Endometrium (tissue), 2 donors: Measurements from ENCODE around the gene CDR2L.
"Not testable (repeated sequence)": the region's sequence is repeated elsewhere in the genome, so short reads cannot be mapped to it uniquely, and the experiment has no call there.

Experiments used
- FAIRE-seq: peaks from 2 replicates; lab custom pipeline; 2012; peaks lifted over from hg19 to GRCh38; lab: Jason Lieb, UNC
- donor health status: control.
- donor health status: control.

CDR2L gene

GRCh38 chr17:74959826-74960515 is 27.5 kb upstream of the CDR2L start:
- no peak for FAIRE-seq

GRCh38 chr17:74960570-74961342 is 26.7 kb upstream of the CDR2L start:
- FAIRE-seq = no peak

- no peak for FAIRE-seq
These were observed 25.6 kb upstream of the CDR2L start for GRCh38 chr17:74961657-74962350.

- no peak for FAIRE-seq
These were observed 24.6 kb upstream of the CDR2L start for GRCh38 chr17:74962622-74963394.

- FAIRE-seq = no peak
These were observed 23.8 kb upstream of the CDR2L start for GRCh38 chr17:74963656-74964055.

- no peak for FAIRE-seq
These were observed 23.1 kb upstream of the CDR2L start for GRCh38 chr17:74964246-74964761.

GRCh38 chr17:74964988-74965622 is 22.3 kb upstream of the CDR2L start:
- no peak for FAIRE-seq

- no peak for FAIRE-seq
These were observed 19.1 kb upstream of the CDR2L start for GRCh38 chr17:74968361-74968780.

GRCh38 chr17:74969501-74969900 is 17.9 kb upstream of the CDR2L start:
- not testable (repeated sequence) for FAIRE-seq

GRCh38 chr17:74970395-74970794 is 17.0 kb upstream of the CDR2L start:
- no peak for FAIRE-seq

GRCh38 chr17:74971069-74971841 is 16.2 kb upstream of the CDR2L start:
- FAIRE-seq = no peak

- FAIRE-seq = no peak
These were observed 15.7 kb upstream of the CDR2L start for GRCh38 chr17:74971842-74972106.

GRCh38 chr17:74972107-74972972 is 15.1 kb upstream of the CDR2L start, which contains the start of gene HID1:
TSS of gene HID1 (minus strand) at chr17:74972759. CDS start at chr17:74972656, 103 bp downstream.
- no peak for FAIRE-seq

GRCh38 chr17:74972973-74973328 is 14.5 kb upstream of the CDR2L start:
- no peak for FAIRE-seq

- FAIRE-seq = no peak
These were observed 11.5 kb upstream of the CDR2L start for GRCh38 chr17:74975943-74976342.

- no peak for FAIRE-seq
These were observed 9.6 kb upstream of the CDR2L start for GRCh38 chr17:74977802-74978201.

- FAIRE-seq = no peak
These were observed 9.2 kb upstream of the CDR2L start for GRCh38 chr17:74978240-74978639.

GRCh38 chr17:74979408-74980146 is 7.9 kb upstream of the CDR2L start:
- FAIRE-seq = no peak

- FAIRE-seq = no peak
These were observed 6.0 kb upstream of the CDR2L start for GRCh38 chr17:74981318-74981978.
